Stimulated activated CD4-positive, alpha-beta T cell treated with anti-CD3 and anti-CD28 coated beads, Interleukin-12 subunit alpha, Interleukin-12 subunit beta, amount 100 ng/mL, for 48 hours (primary cell): ENCODE data around the gene ITGA8.
"Not testable (repeated sequence)": the region's sequence is repeated elsewhere in the genome, so short reads cannot be mapped to it uniquely, and the experiment has no call there.

Source experiments
- DNase-seq, 3 donors: peaks; one replicate each; pipeline ENCODE4 v3.0.0-alpha.2; 2020; ENCODE audit warnings: low read depth in 2 of 3, low spot score in 1 of 3

The ITGA8 gene

DNA sequence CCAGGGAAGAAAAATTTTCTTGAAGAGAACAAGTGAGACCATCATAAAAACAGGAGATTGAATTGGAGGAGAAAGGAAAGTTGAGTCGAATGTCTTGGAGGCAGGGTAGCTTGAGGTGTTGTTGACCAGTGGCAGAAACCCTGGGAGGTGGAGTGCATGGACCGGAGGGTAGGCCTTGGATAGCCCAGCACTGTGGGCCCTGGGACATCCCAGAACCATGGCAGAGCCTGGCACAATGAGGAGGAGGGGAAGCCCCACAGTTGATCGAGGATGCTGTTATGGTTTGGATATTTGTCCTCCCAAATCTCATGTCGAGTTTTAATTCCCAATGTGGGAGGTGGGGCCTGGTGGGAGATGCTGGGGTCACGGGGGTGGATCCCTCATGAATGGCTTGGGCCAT is 157.1 kb downstream of the ITGA8 start:
- no peak for DNase-seq

DNA sequence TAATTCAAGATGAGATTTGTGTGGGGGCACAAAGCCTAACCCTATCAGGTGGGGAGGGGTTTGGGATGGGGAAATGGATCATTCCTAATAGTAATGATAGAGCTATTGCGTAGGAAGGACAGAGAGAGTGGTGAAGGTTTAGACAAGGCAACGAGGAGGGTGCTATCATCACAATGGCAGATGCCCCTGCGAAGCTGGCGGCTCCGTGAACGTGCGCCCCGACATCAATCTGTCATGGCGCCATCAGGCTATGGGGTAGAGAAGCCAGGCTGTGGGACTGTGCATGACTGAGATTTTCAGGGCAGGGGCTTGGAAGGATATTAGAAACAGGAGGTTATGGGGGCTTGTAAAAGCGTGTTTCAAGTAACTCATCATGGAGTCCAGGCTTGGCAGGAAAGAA is 157.6 kb downstream of the ITGA8 start:
- no peak for DNase-seq

DNA sequence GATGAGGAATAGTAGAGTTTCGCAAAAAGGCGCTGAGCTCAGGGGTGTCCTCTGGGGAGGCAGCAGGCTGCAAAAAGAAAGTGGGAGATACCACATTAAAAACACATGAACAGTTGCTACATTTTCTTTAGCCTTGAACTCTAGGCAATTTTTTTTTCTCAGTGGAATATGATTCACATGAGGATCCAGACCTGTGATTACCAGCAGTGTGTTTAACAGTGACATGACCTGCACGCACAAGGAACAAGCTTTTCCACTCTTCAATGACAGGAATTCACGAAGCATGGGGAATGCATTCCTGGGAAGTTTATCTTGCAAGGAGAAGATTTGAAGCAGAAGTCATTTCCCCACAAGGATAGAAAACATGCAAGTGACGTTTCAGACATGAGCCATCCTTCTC is 161.6 kb downstream of the ITGA8 start:
- DNase-seq: no peak

DNA sequence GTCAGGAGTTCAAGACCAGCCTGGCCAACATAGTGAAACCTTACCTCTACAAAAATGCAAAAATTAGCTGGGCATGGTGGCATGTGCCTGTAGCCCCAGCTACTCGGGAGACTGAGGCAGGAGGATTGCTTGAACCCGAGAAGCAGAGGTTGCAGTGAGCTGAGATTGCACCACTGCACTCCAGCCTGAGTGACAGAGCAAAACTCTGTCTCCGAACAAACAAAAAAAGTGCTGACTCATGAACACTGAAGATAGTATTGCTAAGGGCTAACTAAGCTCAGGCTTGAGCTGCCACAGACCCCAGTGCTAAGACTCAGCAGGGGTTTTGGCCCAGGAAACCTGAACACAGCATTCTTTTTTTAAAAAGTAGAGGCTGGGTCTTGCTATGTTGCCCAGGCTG is 162.6 kb downstream of the ITGA8 start:
- not testable (repeated sequence) for DNase-seq

DNA sequence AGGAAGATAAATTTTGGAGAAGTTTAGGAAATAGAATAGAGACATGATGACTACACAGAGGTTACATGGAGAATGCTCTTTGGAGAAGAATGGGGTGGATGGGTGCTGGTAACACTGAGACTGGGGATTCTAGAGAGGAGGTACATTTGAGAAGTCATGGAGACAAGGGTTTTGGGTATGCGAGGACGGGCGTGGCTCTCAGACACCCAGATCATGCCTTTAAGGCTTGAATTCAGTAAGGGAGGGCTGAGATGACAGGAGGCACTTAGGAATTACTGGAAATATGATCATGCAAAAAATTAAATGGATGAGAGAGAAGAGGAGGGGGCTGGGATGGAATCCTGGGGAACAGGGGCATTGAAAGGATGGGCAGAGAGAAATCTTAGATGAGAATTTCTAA is 168.8 kb downstream of the ITGA8 start:
- no peak for DNase-seq

DNA sequence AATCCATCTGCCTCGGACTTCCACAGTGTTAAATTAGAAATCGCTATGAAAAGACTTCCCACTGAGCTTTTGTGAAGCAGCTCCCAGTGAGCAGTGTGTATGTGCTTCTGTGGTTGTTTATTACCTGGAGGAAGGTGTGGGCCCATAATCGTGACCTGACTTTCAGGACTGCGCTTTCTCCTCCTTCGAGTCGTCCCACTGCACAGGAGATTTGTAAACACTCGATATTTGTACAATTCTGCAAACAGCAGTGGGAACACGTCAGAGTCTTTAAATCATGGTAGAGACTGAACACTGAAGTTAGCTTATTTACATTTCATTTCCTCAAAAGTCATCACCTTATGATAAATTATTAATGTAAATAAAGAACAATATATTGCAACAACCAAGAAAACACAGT is 171.4 kb downstream of the ITGA8 start:
- DNase-seq: no peak

DNA sequence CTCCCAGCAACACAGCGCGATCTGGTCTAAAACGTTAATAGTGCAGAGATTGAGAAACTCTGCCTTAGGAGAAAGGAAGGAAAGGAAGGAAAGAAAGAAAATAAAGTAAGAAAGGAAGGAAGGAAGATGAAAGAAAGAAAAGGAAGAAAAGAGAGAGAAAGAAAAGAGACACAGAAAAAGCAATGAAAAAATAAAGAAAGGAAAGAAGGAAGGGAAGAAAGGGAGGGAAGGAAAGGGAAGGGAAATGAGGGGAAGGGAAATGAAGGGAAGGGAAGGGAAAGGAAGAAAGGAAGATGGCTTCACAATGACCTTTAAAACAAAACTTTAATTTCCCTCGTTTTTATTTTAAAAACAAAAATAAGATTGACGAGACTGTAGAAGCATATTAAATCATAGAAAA is 173.1 kb downstream of the ITGA8 start:
- DNase-seq: no peak

DNA sequence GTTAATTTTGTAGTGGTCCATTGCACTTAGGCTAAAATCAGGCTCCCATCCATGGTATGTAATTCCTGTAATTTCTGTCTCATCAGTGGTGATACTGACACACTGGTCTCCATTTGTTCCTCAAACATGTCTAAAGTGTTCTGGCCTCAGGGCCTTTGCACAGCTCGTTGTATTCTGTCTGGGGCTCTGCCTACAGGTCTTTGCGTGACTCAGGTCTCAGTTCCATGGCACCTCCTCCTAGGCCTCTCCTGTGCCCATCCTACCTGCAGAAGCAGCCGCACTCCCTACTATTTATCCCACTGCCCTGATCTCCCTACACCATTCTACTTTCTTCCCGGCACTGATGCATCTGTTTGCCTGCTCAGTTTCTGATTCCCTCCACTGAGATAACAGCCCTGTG is 173.8 kb downstream of the ITGA8 start:
- DNase-seq: no peak

DNA sequence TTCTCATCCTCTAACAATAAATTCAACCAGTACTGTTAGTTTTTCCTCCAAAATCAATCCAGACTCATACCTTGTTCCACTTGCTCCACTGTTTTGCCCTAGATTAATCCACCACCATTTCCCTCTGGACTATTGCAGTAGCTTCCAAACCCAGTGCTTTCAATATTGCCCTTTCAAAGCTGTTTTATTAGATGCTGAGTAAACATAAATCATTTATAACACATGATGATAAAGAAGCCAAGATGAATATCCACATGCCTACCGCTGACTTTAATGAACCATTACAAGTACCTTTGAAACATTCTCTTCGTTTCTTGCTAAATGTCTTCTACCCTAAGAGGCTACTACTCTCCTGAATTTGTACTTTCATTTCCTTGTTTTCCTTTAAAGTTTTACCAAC is 174.5 kb downstream of the ITGA8 start:
- no peak for DNase-seq

DNA sequence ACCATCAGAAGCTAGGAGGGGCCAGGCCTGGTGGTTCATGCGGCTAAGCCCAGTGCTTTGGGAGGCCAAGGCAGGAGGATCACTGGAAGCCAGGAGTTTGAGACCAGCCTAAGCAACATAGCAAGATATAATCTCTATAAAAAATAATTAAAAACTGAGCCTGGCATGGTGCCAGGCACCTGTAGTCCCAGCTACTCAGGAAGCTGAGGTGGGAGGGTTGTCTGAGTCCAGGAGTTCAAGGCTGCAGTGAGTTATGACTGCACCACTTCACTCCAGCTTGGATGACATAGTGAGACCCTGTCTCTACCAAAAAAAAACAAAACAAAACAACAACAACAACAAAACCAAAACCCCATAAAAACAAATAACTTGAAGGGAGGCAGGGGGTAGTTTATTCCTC is 175.7 kb downstream of the ITGA8 start:
- DNase-seq: no peak

DNA sequence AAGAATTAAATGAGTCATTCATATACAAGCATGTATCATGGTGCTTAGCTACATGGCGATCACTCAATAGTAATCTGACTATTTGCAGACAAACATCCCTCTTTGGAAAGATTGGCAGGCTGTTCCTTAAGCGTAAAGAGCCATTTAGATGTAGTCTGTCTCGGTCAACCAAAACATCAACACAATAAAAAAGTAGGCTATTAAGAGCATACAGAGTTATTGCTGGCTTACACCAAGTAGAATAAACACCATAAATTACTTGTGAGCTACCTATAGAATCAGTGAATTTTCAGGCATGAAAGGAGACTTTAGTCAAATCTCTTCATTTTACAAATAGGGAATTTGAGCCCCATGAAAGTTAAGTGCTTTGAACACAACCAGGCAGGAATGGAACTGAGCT is 176.9 kb downstream of the ITGA8 start:
- no peak for DNase-seq

DNA sequence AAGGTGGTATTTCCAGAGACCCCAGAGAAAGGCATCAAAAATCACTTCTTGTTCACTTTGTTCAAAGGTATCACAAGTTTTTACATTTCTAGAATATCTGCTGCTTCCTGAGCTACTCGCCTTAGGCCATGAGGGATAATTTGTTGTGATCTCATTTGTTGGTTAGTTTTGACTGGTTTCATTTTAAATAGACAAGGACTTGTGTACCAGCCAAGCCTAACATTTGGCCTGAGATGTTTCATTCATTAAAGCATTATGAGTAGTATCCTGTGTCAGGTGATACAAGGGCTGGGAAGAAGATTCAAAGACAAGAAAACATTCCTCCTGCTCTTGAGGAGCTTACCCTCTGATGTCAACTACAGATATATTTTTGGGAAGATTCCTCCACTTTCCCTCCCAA is 178.3 kb downstream of the ITGA8 start:
- DNase-seq: no peak

DNA sequence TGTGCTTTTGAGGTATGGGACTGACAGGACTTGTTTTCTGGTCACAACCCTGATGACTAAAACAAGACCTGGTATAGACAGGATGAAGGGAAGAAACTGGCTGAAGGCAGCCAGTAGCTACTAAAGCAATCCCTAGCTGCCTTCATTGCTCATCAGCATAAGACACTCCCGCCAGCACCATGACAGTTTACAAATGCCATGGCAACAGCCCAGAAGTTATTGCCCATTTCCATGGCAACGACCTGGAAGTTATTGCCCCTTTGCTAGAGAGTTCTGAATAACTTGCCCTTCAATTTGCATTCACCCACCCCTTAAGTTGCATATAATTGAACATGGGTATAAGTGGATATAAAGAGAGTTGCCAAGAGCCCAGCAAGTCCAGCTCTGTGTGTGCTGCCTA is 179.0 kb downstream of the ITGA8 start:
- no peak for DNase-seq

DNA sequence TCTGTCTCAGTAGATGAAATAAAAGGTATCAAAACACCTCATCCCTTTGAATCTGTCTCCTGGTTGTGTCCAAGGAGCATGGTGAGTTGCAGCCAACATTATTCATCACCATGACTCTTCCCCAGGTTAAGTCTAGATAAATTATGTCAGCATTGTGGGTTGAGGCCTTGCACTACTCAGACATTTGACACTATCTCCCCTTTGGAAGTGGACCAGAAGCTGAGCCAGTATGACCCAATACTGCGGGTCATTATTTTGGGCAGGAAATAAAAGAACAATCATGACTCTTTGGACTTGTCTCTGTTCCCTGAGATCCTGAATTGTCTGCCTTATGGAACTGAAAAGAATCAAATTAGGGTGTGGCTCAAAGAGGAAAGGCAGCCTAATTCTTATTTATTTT is 180.5 kb downstream of the ITGA8 start:
- DNase-seq: no peak

DNA sequence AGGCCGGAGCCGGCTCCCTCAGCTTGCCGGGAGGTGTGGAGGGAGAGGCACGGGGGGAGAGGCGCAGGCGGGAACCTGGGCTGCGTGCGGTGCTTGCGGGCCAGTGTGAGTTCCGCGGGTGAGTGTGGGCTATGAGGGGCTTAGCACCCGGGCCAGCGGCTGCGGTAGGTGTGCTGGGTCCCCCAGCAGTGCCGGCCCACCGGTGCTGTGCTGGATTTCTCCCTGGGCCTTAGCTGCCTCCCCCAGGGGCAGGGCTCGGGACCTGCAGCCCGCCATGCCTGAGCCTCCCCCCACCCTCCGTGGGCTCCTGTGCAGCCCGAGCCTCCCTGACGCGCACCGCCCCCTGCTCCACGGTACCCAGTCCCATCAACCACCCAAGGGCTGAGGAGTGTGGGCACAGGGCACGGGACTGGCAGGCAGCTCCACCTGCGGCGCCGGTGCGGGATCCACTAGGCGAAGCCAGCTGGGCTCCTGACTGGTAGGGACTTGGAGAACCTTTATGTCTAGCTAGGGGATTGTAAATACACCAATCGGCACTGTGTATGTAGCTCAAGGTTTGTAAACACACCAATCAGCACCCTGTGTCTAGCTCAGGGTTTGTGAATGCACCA is 184.7 kb downstream of the ITGA8 start:
- not testable (repeated sequence) for DNase-seq

DNA sequence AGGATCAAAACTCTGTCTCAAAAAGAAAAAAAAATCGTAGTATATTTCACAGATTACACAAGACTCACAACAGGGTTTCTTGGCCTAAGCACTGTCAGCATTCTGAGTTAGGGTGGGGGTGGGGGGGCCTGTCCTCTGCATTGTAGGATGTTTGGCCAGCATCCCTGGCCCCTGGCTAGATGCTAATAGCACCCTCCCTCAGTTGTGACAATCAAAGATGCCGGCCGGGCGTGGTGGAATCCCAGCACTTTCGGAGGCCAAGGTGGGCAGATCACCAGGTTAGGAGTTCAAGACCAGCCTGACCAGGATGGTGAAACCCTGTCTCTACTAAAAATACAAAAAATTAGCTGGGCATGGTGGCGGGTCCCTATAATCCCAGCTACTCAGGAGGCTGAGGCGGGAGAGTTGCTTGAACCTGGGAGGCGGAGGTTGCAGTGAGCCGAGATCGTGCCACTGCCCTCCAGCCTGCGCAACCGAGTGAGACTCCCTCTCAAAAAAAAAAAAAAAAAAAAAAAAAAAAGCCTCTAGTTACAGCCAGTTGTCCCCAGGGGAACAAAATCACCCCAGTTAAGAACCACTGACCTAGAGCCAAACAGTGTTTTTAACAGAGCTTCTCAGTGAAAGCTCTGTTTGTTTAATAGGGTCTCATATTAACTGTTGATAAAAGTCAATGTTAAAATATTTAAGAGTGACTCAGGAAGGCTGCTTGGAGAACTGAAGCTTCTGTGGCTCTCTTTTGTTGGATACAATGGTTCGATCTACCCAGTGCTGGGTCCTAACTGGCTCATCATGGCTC is 187.6 kb downstream of the ITGA8 start:
- no peak for DNase-seq

DNA sequence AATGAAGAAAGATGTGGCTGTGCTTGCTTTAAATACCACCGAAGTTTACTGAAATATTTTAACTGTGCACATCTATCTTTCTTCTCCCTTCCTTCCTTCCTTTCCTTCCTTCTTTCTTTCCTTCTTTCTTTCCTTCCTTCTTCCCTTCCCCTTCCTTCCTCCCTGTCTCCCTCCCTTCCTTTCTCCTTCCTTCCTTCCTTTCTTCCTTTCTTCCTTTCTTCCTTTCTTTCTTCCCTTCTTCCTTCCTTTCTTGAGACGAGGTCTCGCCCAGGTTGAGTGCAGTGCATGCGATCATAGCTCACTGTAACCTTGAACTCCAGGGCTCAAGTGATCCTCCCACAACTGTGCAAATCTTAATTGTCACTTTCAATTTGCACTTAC is 190.9 kb downstream of the ITGA8 start:
- DNase-seq: no peak

DNA sequence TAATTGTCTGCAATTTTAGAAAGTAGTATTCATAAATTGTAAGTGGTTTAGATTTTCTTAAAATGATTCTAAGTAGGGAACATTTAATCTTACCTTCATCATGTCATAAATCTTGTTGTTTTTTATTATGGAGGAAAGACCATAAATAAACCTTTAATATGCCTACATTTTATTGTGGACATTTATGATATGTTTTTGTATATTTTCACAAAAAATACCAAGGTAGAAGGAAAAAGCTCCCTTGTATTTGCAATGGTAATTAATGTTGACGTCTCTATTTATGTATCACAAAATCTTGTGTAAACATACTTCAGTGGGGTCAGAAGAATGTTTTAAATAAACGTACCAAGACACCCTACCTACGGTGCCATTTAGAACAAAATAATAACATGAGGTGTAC is 193.0 kb downstream of the ITGA8 start:
- no peak for DNase-seq

DNA sequence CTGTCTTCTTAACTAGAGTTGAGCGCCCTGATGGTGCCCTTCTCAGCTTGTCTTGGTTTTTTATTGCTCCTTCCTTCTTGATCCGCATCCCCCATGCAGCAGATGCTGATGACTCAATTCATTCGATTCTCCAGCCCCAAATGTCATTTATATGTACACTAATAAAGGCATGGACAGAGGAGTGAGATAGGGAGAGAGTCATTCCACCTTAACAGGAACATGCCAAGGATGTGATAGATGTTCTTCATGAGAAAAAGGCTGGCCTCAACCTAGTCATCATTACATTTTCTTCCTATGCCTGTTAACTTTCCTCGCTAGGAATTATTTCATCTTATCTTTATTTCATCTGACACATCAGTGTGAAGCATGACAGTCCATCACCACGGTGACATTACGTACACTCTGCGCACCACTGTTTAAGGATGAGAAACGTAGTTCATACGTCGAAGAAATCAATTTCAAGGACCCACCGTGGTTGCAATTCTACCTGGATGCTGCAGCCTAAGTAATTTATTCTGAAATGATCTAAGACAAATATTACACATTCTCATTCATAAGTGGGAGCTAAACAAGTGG is 198.3 kb downstream of the ITGA8 start:
- DNase-seq: no peak

DNA sequence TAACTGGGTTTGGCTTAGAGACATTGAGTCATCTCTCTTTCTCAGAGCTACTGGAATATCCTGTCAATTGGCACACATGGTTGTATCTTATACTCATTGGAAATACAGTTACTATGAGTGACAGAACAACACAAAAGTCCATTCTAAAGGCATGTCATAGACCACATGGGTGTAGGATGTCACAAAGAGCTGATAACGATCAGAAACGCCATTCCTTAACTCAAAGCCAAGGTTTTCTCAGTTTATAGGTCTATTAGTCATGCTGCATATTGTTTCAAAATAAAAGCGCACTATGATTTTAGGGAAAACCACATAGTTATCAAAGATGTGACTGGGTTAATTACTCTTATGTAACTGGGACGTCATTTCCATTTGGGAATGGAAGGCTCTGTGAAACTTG is 201.5 kb downstream of the ITGA8 start:
- DNase-seq: no peak

DNA sequence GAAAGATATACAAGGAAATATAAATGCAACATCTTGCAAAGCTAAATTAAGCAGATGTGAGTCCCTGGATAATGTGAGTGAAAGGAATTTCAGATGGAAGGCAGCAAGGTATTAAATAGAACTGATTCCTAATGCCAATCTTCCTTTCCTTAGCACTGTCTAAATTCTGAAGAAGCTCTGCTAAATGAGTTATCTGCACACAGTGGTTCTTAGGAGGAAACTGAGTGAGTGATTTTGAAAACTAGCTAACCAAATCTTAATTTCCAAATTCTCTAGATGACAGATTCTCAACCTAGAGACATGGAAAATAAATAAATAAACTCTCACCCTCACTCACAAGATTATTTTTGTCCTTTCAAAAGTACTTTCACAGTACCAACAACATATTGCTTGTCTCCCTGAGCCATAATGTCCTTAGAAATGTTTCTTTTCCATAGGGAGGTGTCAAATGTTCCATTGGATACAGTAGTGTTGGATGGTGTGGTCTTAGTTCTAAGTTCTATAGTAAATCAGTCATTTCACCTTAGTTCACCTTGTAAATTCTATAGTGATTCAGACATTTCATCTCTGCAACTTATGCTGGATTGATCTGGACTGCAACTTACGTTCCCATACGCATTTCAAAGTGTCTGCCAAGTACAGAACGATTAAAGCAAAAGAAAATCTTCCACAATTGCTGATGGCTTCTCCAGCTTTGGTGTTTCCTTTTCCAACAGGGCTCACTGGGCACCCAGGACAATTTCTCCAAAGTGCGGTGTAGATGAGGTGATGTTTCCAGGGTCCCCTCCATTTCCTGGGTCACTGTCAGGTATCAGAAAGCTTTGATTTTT is 203.3 kb downstream of the ITGA8 start:
- DNase-seq: no peak

DNA sequence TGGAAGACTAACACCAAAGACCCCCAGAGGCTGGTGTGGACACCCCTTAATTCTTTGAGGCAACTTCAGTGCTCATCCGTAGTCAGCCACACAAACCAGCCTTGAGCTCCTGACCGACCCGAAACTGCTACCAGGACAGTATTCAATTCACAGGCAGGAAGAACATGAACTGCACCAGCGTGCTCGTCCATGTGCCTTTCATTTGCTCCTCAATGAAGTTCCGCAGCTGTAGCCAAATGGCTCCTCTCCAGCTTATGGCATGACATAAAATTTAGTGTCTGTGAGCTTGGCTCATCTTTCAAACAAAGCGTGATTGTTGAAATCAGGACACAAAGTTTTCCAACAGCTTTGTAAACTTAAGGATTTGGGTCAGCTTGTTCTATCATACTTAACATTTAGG is 204.5 kb downstream of the ITGA8 start:
- no peak for DNase-seq
